HK-2 (cell line): ENCODE measurements around the gene EIF2D.
"Not testable (repeated sequence)": the region's sequence is repeated elsewhere in the genome, so short reads cannot be mapped to it uniquely, and the experiment has no call there.

Source experiments
- DNase-seq: peaks from one replicate; pipeline ENCODE4 v3.0.0-alpha.2; 2018; ENCODE audit not compliant: unreplicated experiment

The EIF2D gene

DNA sequence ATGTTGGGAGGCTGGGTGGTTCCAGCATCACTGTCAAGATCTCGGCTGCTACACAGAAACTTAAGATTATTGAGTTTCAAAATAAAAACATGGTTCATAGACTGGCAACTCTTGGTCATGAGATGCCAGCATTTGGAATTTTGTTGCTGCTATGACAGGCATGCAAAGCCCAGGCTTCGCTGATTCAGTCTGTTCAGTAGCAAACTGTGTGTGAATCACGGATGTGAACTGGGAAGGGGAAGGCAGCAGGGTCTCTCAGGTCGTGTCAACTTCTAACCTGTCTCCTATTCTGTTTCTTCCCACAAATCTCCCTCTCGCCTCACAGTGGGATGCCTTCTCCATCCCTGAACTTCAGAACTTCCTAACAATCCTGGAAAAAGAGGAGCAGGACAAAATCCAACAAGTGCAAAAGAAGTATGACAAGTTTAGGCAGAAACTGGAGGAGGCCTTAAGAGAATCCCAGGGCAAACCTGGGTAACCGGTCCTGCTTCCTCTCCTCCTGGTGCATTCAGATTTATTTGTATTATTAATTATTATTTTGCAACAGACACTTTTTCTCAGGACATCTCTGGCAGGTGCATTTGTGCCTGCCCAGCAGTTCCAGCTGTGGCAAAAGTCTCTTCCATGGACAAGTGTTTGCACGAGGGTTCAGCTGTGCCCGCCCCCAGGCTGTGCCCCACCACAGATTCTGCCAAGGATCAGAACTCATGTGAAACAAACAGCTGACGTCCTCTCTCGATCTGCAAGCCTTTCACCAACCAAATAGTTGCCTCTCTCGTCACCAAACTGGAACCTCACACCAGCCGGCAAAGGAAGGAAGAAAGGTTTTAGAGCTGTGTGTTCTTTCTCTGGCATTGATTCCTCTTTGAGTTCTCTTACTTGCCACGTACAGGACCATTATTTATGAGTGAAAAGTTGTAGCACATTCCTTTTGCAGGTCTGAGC is 25.5 kb downstream of the EIF2D start:
- DNase-seq: no peak

DNA sequence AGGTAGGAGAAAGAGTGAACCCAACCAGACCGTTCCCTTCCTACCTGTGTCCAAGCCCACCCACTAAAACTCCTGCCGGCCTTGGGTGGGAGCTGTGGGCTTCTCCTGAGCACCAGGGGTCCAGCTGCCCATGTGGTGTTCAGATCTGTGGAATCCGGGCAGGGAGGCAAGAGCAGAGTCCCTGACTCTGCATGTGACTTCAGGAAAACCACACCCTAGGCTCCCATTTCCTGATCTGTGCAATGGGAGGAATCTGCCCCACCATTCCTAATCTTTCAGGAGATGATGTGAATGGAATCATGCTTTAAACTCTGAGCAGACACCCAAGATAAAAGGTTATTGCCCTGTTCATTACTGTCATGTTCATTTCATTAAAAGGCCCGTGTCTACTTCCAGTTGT is 27.6 kb downstream of the EIF2D start:
- DNase-seq: no peak

DNA sequence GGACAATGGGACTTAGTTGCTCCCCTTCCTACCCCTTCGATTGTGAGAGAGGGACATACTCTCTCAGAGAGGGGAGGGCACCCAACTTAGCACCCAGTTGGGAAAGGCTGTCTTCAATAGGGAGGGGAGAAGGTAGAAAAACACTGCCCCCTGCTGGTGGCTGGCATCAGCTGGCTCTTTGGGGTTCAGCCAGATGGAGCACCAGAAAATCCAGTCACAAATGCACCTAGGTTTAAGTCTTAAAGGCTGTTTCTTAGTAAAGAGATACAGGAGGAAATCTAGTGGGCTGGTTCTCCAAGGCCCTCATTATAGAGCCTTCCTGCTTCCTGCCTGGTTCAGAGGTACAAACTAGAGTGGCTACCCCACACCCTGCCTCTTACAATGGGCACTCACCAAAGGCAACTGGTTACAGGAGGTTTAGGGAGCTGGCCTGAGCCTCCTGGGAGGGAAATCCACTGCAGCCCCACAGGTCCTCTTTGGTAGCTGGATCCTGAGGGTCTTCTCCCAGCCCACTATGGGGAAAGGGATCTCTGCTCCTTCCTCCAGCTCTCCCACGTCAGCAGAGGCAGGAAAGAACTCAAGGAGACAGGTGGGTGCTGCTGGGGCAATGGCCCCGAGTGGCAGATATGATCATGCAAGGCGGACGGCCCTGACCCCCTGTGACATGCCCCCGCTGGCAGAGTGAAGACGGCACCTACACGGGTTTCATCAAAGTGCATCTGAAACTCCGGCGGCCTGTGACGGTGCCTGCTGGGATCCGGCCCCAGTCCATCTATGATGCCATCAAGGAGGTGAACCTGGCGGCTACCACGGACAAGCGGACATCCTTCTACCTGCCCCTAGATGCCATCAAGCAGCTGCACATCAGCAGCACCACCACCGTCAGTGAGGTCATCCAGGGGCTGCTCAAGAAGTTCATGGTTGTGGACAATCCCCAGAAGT is 28.3 kb downstream of the EIF2D start:
- DNase-seq: peak; percentile 72

DNA sequence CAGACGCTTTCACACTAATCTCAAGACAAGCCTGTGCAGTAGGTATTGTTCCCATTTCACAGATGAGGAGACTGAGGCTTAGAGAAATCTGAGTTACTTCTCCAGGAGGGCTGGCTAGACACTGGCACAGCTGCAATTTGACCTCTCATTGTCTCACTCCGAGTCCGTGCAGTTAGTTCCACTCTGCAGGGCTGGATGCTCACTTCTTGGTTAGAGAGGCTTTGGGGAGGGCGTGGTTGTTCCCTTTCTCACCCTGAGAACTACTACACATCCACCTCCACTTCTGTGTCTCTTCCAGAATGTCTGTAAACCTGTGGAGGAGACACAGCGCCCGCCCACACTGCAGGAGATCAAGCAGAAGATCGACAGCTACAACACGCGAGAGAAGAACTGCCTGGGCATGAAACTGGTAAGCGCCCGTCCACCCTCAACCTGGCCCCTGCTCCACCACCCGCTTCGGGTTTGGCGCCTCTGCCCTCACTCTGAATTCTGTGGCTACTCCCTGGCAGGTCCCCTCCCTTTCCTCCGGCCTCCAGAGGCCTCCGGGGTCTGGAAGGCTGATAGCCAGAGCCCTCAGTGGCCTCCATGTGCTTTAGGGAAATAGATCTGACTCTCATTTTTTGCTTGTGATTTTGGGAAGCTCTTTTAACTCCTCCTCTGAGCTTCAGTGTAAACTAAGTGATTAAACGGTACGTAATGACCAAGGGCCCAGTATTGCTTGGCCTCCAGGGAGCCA is 29.1 kb downstream of the EIF2D start:
- no peak for DNase-seq

DNA sequence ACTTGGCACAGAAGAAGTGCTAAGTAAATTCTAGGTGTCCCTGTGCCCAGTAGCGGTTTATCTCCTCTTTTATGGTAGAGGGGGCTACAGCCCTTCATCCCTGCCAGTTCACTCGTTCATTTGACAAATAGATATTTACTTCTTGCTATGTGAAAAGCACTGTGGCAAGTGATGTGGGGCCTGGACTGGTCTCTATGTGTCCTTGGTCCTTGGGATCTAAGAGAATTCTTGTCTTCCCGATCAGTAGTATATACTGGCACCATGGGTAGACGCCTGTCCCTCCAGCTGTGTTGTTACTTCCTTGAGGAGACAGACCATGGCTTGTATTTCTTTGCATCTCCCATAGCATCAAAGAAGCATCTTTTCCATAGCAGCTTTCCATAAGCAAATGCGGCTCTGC is 29.7 kb downstream of the EIF2D start:
- no peak for DNase-seq

DNA sequence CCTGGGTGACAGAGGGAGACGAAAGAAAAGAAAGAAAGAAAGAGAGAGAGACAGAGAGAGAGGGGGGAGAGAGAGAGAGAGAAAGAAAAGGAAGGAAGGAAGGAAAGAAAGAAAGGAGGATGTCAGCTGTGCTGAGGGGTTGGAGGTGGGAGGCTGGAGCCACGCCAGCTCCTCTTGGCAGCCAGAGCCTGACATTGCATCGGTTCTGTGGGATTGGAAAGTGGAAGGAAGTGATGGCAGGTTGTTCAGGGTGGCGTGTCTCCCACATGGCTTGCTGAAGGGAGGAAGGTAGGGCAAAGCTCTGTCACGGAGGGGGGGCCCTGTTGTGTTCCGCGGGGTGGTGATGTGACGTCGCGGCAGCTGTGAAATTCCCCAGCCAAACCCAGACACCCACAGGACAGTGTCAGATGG is 30.7 kb downstream of the EIF2D start:
- no peak for DNase-seq

DNA sequence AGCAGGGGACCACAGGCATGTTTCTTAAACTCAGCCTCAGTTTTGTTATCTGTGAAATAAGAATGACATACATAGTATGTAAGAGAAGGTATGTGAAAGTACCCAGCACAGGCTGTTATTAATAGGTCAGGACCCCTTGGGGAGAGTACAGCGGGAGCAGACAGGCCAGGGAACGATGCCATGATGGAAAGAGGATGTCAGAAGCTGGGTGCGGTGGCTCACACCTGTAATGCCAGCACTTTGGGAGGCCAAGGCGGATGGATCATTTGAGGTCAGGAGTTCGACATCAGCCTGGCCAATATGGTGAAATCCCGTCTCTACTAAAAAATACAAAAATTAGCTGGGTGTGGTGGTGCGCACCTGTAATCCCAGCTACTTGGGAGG is 31.2 kb downstream of the EIF2D start:
- not testable (repeated sequence) for DNase-seq

DNA sequence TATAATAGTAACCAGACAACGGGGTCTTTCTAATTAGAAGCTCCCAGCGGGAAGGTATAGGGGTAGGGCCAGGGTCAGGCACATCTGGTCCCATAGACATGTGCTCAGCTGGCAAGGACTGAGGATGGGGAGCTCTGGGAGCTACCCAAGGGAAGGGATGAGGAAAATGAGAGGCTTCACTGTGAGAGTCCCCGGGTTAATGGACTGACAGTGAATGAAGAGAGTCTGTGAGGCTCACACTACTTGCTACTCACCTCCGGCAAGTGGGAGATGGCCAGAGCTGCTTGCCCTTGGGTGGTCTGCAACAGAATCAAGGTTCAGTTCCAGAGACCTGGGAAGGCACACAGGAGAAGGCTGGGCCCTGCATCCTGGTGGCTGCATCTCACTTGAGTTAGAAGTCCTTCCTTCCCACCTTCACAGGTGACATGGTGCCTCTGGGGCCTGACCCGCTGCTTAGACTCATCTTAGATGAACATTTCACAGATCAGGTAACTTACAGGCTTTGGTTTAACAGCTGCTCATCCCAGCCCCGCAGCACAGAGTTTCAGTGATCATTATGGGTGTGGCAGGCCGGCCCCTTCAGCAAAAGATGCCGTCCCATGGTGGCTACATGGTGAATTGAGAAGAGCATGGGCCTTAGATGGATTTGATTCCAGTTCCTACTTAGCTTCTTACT is 31.7 kb downstream of the EIF2D start:
- DNase-seq: no peak

DNA sequence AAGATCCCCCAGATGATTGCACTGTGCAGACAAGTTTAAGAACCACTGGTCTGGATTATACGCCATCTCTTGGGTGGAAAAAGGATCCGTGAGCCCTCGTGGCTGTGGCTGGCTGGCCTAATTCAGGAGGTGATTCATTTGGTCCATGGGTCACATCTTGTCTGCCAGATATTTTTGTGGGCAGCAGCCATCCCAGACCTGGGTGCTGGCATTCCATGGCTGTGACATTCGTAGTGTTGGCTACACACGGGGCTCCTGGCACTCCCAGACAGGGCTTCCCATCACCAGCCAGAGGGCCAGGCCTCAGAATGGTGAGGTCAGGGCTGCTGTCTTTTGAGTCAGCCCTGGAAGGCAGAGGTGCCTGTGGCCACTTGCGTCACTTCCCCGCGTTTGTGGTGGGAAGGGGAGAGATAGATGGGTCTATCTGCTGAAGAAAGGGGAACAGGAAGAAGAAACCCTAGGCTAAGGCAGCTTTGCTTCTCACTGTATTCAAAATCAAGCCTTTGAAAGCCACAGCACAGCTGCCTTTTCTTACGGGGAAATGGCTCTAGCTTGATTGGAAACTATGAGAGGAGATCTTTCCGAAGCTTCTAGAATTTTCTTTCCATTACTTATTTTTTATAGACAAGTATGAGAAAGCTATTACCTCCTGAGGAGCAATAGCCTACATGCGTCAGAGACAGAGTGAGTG is 32.4 kb downstream of the EIF2D start:
- peak; percentile 30 for DNase-seq

DNA sequence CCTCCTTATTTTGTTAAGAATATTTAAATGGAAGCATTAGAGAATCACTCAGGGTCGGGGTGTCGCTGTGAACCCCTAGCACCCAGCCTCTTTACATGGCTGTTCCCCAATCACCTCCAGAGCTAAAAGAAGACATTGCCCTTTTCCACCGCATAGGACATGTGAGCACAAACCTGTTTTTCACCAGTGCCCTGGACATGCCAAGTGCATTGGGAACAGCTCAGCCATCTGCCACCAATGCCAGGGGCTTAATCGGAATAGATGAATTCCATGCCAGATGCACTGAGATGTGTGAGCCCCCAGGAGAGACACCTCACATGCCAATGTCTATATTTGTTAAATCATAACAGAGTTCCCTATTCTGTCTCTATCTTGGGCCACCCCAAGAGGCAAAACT is 33.3 kb downstream of the EIF2D start:
- no peak for DNase-seq

DNA sequence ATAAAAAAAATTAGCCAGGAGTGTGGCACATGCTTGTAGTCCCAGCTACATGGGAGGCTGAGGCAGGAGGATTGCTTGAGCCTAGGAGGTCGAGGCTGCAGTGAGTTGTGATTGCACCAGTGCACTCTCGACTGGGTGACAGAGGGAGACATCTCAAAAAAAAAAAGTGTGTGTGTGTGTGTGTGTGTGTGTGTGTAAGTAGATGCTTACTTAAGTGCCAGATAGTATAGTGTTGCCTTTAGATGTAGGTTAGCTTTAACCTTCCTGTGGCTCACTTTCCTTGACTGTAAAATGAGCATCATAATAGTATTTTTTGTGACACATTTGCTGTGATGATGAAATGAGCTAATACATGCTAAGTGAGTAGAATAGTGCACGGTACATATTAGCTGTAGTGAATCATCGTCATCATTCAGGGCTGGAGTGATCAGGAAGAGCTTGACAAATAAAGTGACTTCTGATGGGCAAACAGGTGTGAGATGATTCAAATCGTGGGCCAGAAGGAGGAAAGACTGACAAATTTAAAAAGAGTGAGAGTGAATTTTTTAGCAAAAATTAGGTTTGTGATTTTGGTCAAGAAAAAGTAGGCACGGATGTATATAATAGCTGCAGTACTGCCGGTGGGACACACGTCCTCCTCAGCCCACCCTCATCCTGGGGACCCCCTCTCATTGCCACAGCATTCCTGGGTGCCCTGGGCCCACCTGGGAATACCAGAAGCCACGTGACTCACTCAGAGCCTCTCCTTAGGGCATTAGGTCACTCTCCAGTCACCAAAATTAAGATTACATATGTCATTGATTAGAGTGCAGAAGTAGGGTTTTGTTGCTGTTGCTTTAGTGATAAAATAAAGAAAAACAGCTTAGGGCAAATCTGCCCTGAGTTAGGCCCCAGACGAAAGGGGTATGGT is 33.9 kb downstream of the EIF2D start:
- no peak for DNase-seq

DNA sequence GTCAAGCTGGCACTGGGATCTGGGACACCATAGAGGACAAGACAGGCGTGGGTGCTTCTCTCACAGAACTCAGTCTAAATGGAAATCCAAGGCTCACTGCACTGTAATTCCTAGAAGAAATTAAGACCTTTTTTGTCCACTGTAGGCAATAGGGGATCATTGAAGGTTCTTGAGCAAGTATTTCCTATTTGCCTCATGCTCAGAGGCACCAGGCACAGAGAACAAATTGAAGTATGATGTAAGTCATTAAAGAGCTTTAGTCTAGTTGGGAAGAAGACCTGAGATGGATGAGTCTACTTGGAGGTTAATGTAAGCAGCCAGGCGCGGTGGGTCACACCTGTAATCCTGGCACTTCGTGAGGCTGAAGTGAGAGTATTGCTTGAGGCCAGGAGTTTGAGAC is 34.6 kb downstream of the EIF2D start:
- DNase-seq: no peak

DNA sequence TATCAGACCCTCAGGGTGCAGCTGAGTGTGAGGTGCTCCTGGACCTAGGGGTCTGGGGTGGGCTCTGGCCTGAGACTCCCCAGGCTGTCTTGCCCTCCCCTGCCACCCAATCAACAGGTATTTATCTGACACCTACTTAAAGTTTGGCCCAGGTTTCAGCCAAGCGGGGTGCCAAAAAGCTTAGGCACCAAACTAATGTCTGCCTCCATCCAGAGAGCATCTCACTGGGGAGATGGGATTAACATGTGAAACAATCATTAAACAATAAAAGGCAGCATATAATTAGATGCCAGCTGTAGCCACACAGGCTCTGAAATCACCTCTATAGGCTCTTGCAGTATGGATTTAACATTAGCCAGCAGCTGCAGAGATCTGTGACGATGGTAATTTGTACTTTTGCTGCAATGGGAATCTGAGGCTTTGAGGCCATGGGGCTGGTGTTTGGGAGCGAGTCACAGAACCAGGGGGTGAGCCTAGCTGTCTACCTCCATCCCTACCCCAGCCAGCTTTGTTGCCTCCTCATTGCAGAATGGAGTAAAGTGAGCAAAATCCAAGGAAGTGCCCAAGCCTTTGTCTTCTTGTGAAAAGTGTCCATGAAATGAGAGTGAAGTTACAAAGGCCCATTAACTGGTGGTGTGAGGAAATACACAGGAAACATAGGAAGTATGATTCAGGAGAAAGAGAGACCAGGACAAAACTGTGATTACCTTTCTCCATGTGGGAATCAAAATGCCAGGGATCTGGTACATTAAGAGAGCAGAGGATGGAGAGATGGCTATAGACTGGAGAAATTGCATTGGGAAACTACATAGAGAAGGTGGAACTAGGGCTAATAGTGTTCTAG is 36.1 kb downstream of the EIF2D start:
- no peak for DNase-seq

DNA sequence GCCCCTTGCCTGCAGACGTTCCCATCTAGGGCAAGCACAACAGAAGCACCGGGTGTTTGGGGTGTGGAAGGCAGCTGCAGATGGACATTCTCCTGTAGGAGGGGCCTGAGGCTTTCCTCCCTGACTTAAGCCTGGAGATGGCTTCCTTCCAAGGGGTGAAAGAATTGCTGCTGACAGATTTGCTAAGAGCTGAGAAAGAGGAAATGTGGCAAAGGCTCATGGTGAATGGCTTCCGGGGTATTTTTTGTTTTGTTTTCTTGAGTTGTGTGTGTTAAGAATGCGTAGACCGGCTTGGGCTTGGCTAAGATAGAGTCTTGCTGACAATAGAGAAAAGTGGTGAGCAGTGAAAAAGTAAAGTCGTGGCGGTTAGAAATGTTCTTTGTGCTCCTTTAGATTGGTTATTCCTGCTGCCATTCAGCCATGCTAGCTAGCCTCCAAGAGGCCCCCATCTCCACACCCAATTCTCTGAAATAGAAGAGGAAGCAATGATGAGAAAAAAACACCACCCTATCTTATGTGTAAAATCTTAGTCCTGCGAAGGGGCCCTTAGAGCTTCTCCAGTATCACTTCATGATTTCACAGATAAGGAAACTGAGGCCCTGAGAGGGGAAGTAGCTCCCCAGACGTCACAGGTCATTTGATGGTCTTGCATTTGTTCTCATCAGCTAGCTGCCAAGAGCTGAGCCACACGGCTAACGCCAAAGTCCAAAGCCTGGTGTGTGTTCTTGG is 36.9 kb downstream of the EIF2D start:
- no peak for DNase-seq

DNA sequence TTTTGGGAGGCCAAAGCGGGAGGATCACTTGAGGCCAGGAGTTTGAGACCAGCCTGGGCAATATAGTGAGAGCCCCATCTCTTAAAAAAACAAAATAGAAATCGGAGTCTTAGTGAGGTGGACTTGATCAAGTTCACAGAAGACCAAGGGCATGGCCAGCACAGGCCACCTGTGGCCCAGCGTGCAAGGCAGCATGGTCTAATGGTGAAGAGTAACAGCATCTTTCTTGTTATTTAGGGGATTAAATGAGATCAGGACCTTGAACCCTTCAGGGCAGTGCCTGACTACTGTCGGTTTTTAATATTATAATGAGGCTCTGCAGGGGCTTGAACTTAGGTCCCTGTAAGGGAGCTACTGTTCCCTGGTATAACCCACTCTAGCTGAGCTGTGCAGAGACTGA is 38.5 kb downstream of the EIF2D start:
- DNase-seq: no peak

DNA sequence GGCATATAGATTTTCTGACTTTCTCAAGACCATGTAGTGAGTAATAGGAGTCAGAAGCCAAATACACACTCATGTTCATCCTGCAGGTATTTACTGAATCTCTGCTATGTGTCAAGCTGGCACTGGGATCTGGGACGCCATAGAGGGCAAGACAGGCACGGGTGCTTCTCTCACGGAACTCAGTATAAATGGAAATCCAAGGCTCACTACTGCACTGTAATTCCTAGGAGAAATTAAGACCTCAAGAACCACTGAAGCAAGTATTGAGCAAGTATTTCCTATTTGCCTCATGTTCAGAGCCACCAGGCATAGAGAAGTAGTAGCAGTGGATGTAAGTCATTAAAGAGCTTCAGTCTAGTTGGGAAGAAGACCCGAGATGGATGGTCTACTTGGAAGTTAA is 38.9 kb downstream of the EIF2D start:
- DNase-seq: no peak

DNA sequence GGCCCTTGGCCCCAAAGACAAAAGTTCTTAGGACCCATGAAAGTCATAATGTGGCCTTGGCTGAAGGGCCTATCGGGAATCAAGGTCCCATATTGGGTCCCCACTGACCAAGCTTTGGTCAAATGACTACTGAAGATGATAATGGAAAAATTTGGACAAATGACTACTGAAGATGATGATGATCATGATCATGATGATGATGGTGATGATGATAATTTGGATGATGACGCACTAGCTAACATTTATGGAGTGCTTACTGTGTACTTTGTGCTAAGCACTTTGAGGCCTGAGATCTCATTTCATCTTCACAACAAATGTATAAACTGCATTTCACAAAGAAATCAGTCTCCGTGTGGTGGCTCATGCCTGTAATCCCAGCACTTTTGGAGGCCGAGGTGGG is 39.4 kb downstream of the EIF2D start:
- no peak for DNase-seq

DNA sequence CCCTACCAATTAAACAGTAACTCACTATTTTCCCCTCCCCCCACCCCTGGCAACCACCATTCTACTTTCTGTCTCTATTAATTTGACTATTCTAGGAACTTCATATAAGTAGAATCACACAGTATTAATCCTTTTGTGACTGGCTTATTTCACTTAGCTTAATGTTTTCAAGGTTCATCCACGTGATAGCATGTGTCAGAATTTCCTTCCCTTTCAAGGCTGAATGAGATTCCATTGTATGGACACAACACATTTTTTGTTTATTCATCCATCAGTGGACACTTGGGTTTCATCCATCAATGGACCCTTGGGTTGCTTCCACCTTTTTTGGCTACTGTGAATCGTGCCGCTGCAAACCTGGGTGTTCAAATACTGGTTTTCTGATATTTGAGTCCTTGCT is 41.7 kb downstream of the EIF2D start:
- DNase-seq: no peak
